Sigmoid colon (tissue), 3 donors: ENCODE data around the gene MMP27.

Experiments used
- POLR2A ChIP-seq, 2 donors: fragments of 450-650 bp; IDR thresholded peaks; one replicate each; pipeline ENCODE4 v1.6.1; 2016; ENCODE audit warnings: antibody characterized with exemption in 2 of 2, mild to moderate bottlenecking in 2 of 2, moderate library complexity in 2 of 2
- TF ChIP-seq, protein P1 (sequence below), 4 experiments: fragments of 450-650 bp in 3 of 4; fragments of 200-600 bp in 1 of 4; IDR thresholded peaks; one replicate each; pipeline ENCODE4 v1.5.1; 2016 to 2019; ENCODE audit warnings: antibody characterized with exemption in 4 of 4, mild to moderate bottlenecking in 3 of 4, moderate library complexity in 2 of 4

DNA sequence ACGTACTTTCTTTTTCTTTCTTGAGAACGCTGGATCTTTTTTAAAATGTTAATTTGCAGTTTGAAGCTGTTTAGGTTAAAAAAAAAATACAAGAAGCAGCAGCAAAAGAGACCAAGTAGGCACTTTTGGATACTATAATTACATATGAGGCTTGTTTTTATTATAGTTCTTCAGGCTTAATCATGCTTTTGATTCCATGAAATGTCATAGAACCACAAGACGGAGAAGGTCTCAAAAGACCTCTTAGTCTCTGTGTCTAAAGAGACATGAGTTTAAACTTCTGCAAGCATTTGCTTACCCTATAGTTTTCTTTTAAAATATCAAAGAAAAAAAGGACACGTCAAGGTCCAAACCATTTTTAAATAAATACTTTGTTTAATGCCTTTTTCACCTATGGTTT, 61.6 kb downstream of the MMP27 start:
- TF ChIP-seq, protein P1, sequence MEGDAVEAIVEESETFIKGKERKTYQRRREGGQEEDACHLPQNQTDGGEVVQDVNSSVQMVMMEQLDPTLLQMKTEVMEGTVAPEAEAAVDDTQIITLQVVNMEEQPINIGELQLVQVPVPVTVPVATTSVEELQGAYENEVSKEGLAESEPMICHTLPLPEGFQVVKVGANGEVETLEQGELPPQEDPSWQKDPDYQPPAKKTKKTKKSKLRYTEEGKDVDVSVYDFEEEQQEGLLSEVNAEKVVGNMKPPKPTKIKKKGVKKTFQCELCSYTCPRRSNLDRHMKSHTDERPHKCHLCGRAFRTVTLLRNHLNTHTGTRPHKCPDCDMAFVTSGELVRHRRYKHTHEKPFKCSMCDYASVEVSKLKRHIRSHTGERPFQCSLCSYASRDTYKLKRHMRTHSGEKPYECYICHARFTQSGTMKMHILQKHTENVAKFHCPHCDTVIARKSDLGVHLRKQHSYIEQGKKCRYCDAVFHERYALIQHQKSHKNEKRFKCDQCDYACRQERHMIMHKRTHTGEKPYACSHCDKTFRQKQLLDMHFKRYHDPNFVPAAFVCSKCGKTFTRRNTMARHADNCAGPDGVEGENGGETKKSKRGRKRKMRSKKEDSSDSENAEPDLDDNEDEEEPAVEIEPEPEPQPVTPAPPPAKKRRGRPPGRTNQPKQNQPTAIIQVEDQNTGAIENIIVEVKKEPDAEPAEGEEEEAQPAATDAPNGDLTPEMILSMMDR (IDR thresholded peaks at IDR 0.05), result no peak
- TF ChIP-seq POLR2A (IDR thresholded peaks at IDR 0.05), result no peak
